IMR-90 (cell line): ENCODE measurements around the gene POLR1E. TPM values are rescaled to one million over a fixed set of nuclear protein-coding genes. Genes with fewer than 3 reads are reported as not detected.

Experiments
- ATAC-seq: fragments of 200-7000 bp; cut with Tn5 transposase; 2 replicates; pipeline ENCODE4 v1.9.1; 2020; ENCODE audit warnings: low read depth, mild to moderate bottlenecking, moderate library complexity
- BruUV-seq: library from RNA; stranded (reverse); fragments of 400-500 nt; replicated peaks from 2 replicates; lab custom pipeline; 2021; lab: Mats Ljungman, UMichigan
- CTCF ChIA-PET: fragments of 300-600 bp; formaldehyde crosslinking; extraction: SDS; loops from one replicate; lab custom pipeline; 2021; ENCODE audit warnings: antibody characterized with exemption; lab: Yijun Ruan, JAX
- POLR2A ChIA-PET: fragments of 300-600 bp; sonication (Branson Sonifier 250); formaldehyde crosslinking; loops from one replicate; lab custom pipeline; 2022; ENCODE audit warnings: antibody characterized with exemption; ENCODE audit not compliant: unreplicated experiment; lab: Charles Lee
- DNase-seq: peaks from one replicate; pipeline ENCODE4 v3.0.0; 2013
- H2AFZ ChIP-seq: replicated peaks from 2 replicates; pipeline ENCODE3; 2013; ENCODE audit warnings: low read length, mild to moderate bottlenecking; ENCODE audit not compliant: poor library complexity
- H2AK5ac ChIP-seq: 2 replicates; pipeline ENCODE4 v1.6.1; 2013; ENCODE audit warnings: low read depth, low read length, inconsistent platforms
- H2AK9ac ChIP-seq: replicated peaks from 2 replicates; pipeline ENCODE3; 2013; ENCODE audit warnings: mild to moderate bottlenecking, low read depth, low read length, moderate library complexity; ENCODE audit not compliant: poor library complexity
- H2BK120ac ChIP-seq: 2 replicates; pipeline ENCODE4 v1.6.1; 2013; ENCODE audit warnings: low read depth, low read length, inconsistent platforms
- H2BK15ac ChIP-seq: 3 replicates; pipeline ENCODE4 v1.6.1; 2013; ENCODE audit warnings: low read depth, low read length, inconsistent platforms
- H2BK20ac ChIP-seq: 2 replicates; pipeline ENCODE4 v1.6.1; 2013; ENCODE audit warnings: low read depth, mild to moderate bottlenecking, inconsistent platforms, low read length, moderate library complexity
- H2BK5ac ChIP-seq: 2 replicates; pipeline ENCODE4 v1.6.1; 2013; ENCODE audit warnings: mild to moderate bottlenecking, low read depth, low read length, inconsistent platforms; ENCODE audit not compliant: poor library complexity, severe bottlenecking
- H3K14ac ChIP-seq: replicated peaks from 2 replicates; pipeline ENCODE4 v1.6.1; 2013; ENCODE audit warnings: low read depth, low read length, inconsistent platforms
- H3K18ac ChIP-seq: 2 replicates; pipeline ENCODE4 v1.6.1; 2013; ENCODE audit warnings: low read depth, low read length, control low read depth
- H3K23ac ChIP-seq: 2 replicates; pipeline ENCODE4 v1.6.1; 2013; ENCODE audit warnings: low read depth, low read length, inconsistent platforms
- H3K27ac ChIP-seq: 2 replicates; pipeline ENCODE4 v1.5.1; 2013; ENCODE audit warnings: mild to moderate bottlenecking, control low read depth, low read length; ENCODE audit not compliant: insufficient read depth
- H3K27me3 ChIP-seq: 2 replicates; pipeline ENCODE4 v1.6.1; 2013; ENCODE audit warnings: low read length; ENCODE audit not compliant: control insufficient read depth, insufficient read depth
- H3K36me3 ChIP-seq: 2 replicates; pipeline ENCODE4 v1.6.1; 2013; ENCODE audit warnings: low read length, mixed read lengths; ENCODE audit not compliant: control insufficient read depth, insufficient read depth
- H3K4ac ChIP-seq: 2 replicates; pipeline ENCODE4 v1.6.1; 2013; ENCODE audit warnings: low read depth, low read length, inconsistent platforms
- H3K4me1 ChIP-seq: 2 replicates; pipeline ENCODE4 v1.6.1; 2013; ENCODE audit warnings: low read length, mixed read lengths; ENCODE audit not compliant: control insufficient read depth, insufficient read depth
- H3K4me2 ChIP-seq: 2 replicates; pipeline ENCODE4 v1.6.1; 2013; ENCODE audit warnings: low read depth, mild to moderate bottlenecking, control low read depth, low read length, moderate library complexity
- H3K4me3 ChIP-seq: 2 replicates; pipeline ENCODE4 v1.5.1; 2013; ENCODE audit warnings: low read depth, mild to moderate bottlenecking, control low read depth, low read length, moderate library complexity; ENCODE audit not compliant: insufficient read depth
- H3K56ac ChIP-seq: 2 replicates; pipeline ENCODE4 v1.6.1; 2013; ENCODE audit warnings: low read length, inconsistent platforms; ENCODE audit not compliant: insufficient read depth; ENCODE audit errors: extremely low read depth
- H3K79me1 ChIP-seq, 2 experiments: 2 replicates each; pipeline ENCODE4 v1.6.1; 2013; ENCODE audit warnings: low read length in 2 of 2, inconsistent platforms in 1 of 2, low read depth in 1 of 2
- H3K9ac ChIP-seq: 2 replicates; pipeline ENCODE4 v1.6.1; 2013; ENCODE audit warnings: low read depth, low read length, control low read depth
- H3K9me1 ChIP-seq: 2 replicates; pipeline ENCODE4 v1.6.1; 2013; ENCODE audit warnings: low read length, inconsistent platforms; ENCODE audit not compliant: insufficient read depth
- H3K9me3 ChIP-seq: 2 replicates; pipeline ENCODE4 v1.6.1; 2013; ENCODE audit warnings: low read length; ENCODE audit not compliant: control insufficient read depth, insufficient read depth
- H4K20me1 ChIP-seq: 2 replicates; pipeline ENCODE4 v1.6.1; 2013; ENCODE audit warnings: low read length, inconsistent platforms; ENCODE audit not compliant: insufficient read depth
- H4K5ac ChIP-seq: 2 replicates; pipeline ENCODE4 v1.6.1; 2013; ENCODE audit warnings: mild to moderate bottlenecking, low read depth, low read length, control low read depth
- H4K8ac ChIP-seq, 2 experiments: 2 replicates each; pipeline ENCODE4 v1.6.1; 2013; ENCODE audit warnings: low read depth in 2 of 2, low read length in 2 of 2, control low read depth in 1 of 2, inconsistent platforms in 1 of 2
- H4K91ac ChIP-seq: 2 replicates; pipeline ENCODE4 v1.6.1; 2013; ENCODE audit warnings: low read depth, low read length, inconsistent platforms; ENCODE audit not compliant: insufficient read depth
- BHLHE40 ChIP-seq: fragments of 150-350 bp; IDR thresholded peaks from 2 replicates; pipeline ENCODE4 v1.6.1; 2016; ENCODE audit warnings: mild to moderate bottlenecking, low read depth, low read length
- CEBPB ChIP-seq: IDR thresholded peaks from 2 replicates; pipeline ENCODE4 v1.6.1; 2012; ENCODE audit warnings: low read depth, low read length, improper control_type of control experiment
- CHD1 ChIP-seq: IDR thresholded peaks from 2 replicates; pipeline ENCODE4 v1.6.1; 2012; ENCODE audit warnings: low read depth, low read length, improper control_type of control experiment
- ELK1 ChIP-seq: fragments of 150-350 bp; IDR thresholded peaks from 2 replicates; pipeline ENCODE4 v1.6.1; 2016; ENCODE audit warnings: low read depth, mild to moderate bottlenecking, low read length, moderate library complexity, borderline replicate concordance
- FOS ChIP-seq: fragments of 150-350 bp; IDR thresholded peaks from 2 replicates; pipeline ENCODE4 v1.6.1; 2016; ENCODE audit warnings: low read depth, low read length
- MAFK ChIP-seq: IDR thresholded peaks from 2 replicates; pipeline ENCODE4 v1.6.1; 2012; ENCODE audit warnings: low read depth, low read length, improper control_type of control experiment
- MAZ ChIP-seq: IDR thresholded peaks from 2 replicates; pipeline ENCODE4 v1.6.1; 2012; ENCODE audit warnings: low read depth, mild to moderate bottlenecking, low read length, improper control_type of control experiment, moderate library complexity, borderline replicate concordance
- MXI1 ChIP-seq: IDR thresholded peaks from 2 replicates; pipeline ENCODE4 v1.6.1; 2012; ENCODE audit warnings: low read depth, mild to moderate bottlenecking, low read length, moderate library complexity, borderline replicate concordance
- NFE2L2 ChIP-seq: fragments of 150-350 bp; IDR thresholded peaks from 2 replicates; pipeline ENCODE4 v1.6.1; 2016; ENCODE audit warnings: low read depth, mild to moderate bottlenecking, low read length
- POLR2A ChIP-seq: IDR thresholded peaks from 2 replicates; pipeline ENCODE4 v1.6.1; 2012; ENCODE audit warnings: mild to moderate bottlenecking, low read depth, low read length
- RAD21 ChIP-seq: IDR thresholded peaks from 2 replicates; pipeline ENCODE4 v1.6.1; 2012; ENCODE audit warnings: low read length, improper control_type of control experiment
- RCOR1 ChIP-seq: IDR thresholded peaks from 2 replicates; pipeline ENCODE4 v1.6.1; 2012; ENCODE audit warnings: mild to moderate bottlenecking, low read length, improper control_type of control experiment; ENCODE audit not compliant: insufficient replicate concordance
- RFX5 ChIP-seq: IDR thresholded peaks from 2 replicates; pipeline ENCODE4 v1.8.0; 2012; ENCODE audit warnings: low read depth, mild to moderate bottlenecking, low read length, moderate library complexity
- SMC3 ChIP-seq: fragments of 150-350 bp; IDR thresholded peaks from 2 replicates; pipeline ENCODE4 v1.6.1; 2016; ENCODE audit warnings: low read depth, mild to moderate bottlenecking, antibody characterized with exemption, low read length, moderate library complexity
- USF2 ChIP-seq: fragments of 150-350 bp; IDR thresholded peaks from 2 replicates; pipeline ENCODE4 v1.6.1; 2017; ENCODE audit warnings: mild to moderate bottlenecking, antibody characterized with exemption, low read length, low read depth
- WGBS, 2 experiments: methylation state at CpG; one replicate each; pipeline versions ENCODE4 v1.1.5 to v1.1.7; 2013; ENCODE audit warnings: missing lambda C conversion rate in 2 of 2; ENCODE audit not compliant: insufficient read length in 1 of 2; ENCODE audit errors: extremely low coverage in 2 of 2; 5-methylcytosine and 5-hydroxymethylcytosine counted together
- dilution Hi-C: fragments of 300-500 bp; cut with HindIII; formaldehyde crosslinking; loops from one replicate; pipeline ENCODE4 v1.14.3; 2018; ENCODE audit warnings: low sequenced_read_pairs; ENCODE audit not compliant: unreplicated experiment
- in situ Hi-C: fragments of 300-500 bp; cut with MboI; formaldehyde crosslinking; loops from 3 replicates; pipeline ENCODE4 v1.14.3; 2019; ENCODE audit warnings: low sequenced_read_pairs, inconsistent platforms, mixed read lengths
- intact Hi-C: fragments of 100-400 bp; cut with micrococcal nuclease; formaldehyde crosslinking; loops from 2 replicates; pipeline ENCODE4 v1.10.0; 2022
- polyA plus RNA-seq, 3 experiments: library from polyadenylated mRNA; depleted of rRNA; stranded (reverse); fragments of >200 nt; gene quantifications; 2 replicates each; pipeline ENCODE4 v1.2.3, GENCODE V29; 2012; ENCODE audit warnings: low replicate concordance in 1 of 3
- total RNA-seq: library from RNA; depleted of rRNA; stranded (reverse); fragments of >200 nt; gene quantifications from 2 replicates; pipeline ENCODE4 v1.2.3, GENCODE V29; 2012

POLR1E gene
- total and polyA plus RNA-seq, 2 of the 4 experiments (the other 2 are of a cell fraction): 48.0 to 71.9 TPM

GRCh38 chr9:37534901-37535300, 49.2 kb downstream of the POLR1E start:
- Histone ChIP-seq H3K27ac (no peak overlapping the region), H3K23ac (no peak overlapping the region), H2BK120ac (no peak overlapping the region), H4K8ac (no peak overlapping the region), H2BK5ac (no peak overlapping the region), H3K9ac (no peak overlapping the region), H3K9me3 (no peaks in the 10 kb centered on the region), H2AK5ac (no peak overlapping the region), H2AFZ (no peak overlapping the region), H3K4ac (no peak overlapping the region), H3K27me3 (no peaks in the 10 kb centered on the region), H2BK20ac (no peak overlapping the region), H3K18ac (no peak overlapping the region), H3K56ac (no peak overlapping the region), H2AK9ac (no peak overlapping the region), H3K36me3 (peaks cover 19% of the 10 kb centered on the region), H4K5ac (no peak overlapping the region), H3K79me1 (no peaks in the 10 kb centered on the region), H3K4me1 (no peaks in the 10 kb centered on the region), H3K9me1 (peaks cover 3% of the 10 kb centered on the region; the same call in 1 of the 2 replicates), H3K14ac (no peak overlapping the region), H4K91ac (no peak overlapping the region), H4K20me1 (no peaks in the 10 kb centered on the region), H3K4me2 (no peak overlapping the region), H2BK15ac (no peak overlapping the region), H3K4me3 (no peak overlapping the region)
- BruUV-seq: no TSS peak
- TF ChIP-seq RFX5 (no peak), MAZ (no peak), USF2 (no peak), NFE2L2 (no peak), POLR2A (no peak), SMC3 (no peak), BHLHE40 (no peak), MXI1 (no peak), RCOR1 (no peak), MAFK (no peak), RAD21 (no peak), ELK1 (no peak), CEBPB (no peak), FOS (no peak), CHD1 (no peak)
- CTCF ChIA-PET: no interaction called here
- intact Hi-C loops: no loop called here
- in situ Hi-C loops: no loop called here
- 73% methylated on average over 4 of the region's 10 CpGs; no CpG with 5 or more reads in 1 of the 2 experiments for WGBS, 2 experiments
- dilution Hi-C loops: no loop called here
- ATAC-seq (no peak), DNase-seq (no peak)
- POLR2A ChIA-PET: no interaction called here
